ENCODE measurements around the gene ADH7.
A peak's percentile ranks its signal among the peaks of the same experiment; 100 is the strongest.

ADH7 gene

DNA sequence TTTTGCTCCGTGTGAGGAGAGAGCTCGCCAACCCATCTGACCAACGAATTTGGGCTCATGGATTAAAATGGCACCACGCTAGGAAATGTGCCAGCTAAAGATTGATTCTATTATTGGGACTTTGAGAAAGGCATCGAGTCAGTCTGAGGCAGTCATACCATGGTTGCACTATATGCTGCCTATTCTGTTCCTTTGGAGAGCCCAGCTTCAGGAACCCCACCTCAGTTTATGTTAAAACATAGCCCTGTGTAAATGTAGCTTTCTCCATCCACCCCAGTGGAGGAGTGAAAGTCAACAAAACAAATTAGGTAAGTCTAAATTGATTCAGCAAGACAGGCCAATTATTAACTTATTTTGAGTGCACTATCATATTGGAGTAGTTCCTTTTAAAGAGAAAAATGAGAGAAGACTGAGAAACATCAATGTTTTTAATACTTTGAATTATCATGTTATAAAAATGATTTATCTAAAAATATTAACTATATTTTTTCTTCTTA lies 24.5 kb upstream of the ADH7 start:
- no peak for DNase-seq
- H3K27ac Mint-ChIP-seq, result no peak overlapping the region
- peaks cover 12% of the 10 kb centered on the region for H3K27me3 Mint-ChIP-seq (ENCODE audit: low read depth, poor library complexity)
- no peak overlapping the region for H3K4me3 Mint-ChIP-seq
- H3K9me3 Mint-ChIP-seq, result no peaks in the 10 kb centered on the region
- TF ChIP-seq, protein P1, sequence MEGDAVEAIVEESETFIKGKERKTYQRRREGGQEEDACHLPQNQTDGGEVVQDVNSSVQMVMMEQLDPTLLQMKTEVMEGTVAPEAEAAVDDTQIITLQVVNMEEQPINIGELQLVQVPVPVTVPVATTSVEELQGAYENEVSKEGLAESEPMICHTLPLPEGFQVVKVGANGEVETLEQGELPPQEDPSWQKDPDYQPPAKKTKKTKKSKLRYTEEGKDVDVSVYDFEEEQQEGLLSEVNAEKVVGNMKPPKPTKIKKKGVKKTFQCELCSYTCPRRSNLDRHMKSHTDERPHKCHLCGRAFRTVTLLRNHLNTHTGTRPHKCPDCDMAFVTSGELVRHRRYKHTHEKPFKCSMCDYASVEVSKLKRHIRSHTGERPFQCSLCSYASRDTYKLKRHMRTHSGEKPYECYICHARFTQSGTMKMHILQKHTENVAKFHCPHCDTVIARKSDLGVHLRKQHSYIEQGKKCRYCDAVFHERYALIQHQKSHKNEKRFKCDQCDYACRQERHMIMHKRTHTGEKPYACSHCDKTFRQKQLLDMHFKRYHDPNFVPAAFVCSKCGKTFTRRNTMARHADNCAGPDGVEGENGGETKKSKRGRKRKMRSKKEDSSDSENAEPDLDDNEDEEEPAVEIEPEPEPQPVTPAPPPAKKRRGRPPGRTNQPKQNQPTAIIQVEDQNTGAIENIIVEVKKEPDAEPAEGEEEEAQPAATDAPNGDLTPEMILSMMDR (IDR thresholded peaks at IDR 0.05), result no peak
- H3K36me3 Mint-ChIP-seq (ENCODE audit: low read depth), result no peaks in the 10 kb centered on the region
- H3K4me1 Mint-ChIP-seq, result peaks cover 13% of the 10 kb centered on the region

DNA sequence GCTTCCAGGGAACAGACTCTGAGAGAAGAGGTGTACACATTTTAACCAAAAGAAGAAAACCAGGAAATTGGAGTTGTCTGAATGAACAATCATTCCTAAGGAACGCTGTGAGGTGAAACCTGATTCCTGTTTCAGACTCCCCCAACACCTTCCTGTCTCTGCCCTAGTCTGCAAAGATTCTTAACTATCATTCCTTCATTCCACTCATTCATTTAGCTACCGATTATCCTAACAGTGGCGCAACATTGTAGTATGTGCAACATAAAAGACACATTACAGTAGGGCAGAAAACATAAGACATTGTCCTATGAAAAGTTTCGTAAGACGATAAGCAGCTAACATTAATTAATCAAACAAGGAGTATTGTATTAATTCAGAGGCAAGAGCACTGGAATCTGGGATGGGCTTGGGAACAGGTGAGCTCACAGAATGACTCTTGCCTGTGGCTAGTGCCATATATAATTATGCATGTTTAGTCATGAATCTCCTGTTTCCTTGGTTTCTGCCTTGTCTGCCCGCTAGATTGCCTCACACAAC lies 23.8 kb upstream of the ADH7 start:
- no peak for DNase-seq
- H3K4me3 Mint-ChIP-seq, result no peak overlapping the region
- H3K4me1 Mint-ChIP-seq, result peaks cover 13% of the 10 kb centered on the region
- TF ChIP-seq, protein P1 (IDR thresholded peaks at IDR 0.05), result no peak
- no peaks in the 10 kb centered on the region for H3K36me3 Mint-ChIP-seq (ENCODE audit: low read depth)
- no peaks in the 10 kb centered on the region for H3K9me3 Mint-ChIP-seq
- H3K27me3 Mint-ChIP-seq (ENCODE audit: low read depth, poor library complexity), result peaks cover 8% of the 10 kb centered on the region
- H3K27ac Mint-ChIP-seq, result peak overlapping the region; percentile 88

DNA sequence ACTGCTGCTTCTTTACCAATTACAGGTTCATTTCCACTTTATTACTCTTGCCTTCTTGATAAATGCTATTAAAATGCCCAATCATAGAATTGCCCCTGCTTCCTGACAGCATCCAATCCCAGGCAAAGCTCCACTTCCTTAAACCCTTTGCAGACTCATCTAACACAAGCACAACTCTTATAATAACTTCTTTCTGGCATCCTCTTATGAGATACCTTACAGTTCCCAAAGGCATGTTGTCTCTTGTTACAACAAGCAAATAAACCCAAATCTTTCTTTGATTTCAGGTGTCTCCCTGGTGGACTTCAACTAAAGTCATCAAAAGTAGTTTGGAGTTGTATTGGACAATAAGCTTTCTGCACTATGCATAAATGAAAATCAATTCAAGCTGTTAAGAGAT lies 22.5 kb upstream of the ADH7 start:
- H3K4me3 Mint-ChIP-seq, result no peak overlapping the region
- H3K27me3 Mint-ChIP-seq (ENCODE audit: low read depth, poor library complexity), result peaks cover 4% of the 10 kb centered on the region
- H3K9me3 Mint-ChIP-seq, result peaks cover 8% of the 10 kb centered on the region
- no peak for DNase-seq
- H3K27ac Mint-ChIP-seq, result no peak overlapping the region
- peaks cover 6% of the 10 kb centered on the region for H3K36me3 Mint-ChIP-seq (ENCODE audit: low read depth)
- H3K4me1 Mint-ChIP-seq, result peaks cover 13% of the 10 kb centered on the region
- TF ChIP-seq, protein P1 (IDR thresholded peaks at IDR 0.05), result no peak

DNA sequence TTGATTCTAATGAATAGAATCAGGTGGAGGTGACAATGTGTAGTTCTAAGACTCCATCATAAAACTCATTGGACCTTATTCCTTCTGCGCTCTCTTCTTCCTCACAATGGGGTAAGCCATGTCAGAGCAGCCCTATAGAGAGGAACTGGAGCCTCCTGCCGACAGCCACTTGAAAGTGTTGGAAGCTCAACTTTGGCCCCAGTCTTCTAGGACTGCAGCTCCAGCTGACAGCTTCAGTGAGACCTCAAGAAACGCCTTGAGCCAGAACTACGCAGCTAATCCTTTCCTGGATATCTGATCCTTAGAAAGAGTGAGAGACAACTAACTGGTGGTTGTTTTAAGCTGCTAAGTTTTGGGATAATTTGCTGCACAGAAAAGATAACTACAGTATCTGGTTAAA lies 22.1 kb upstream of the ADH7 start:
- peaks cover 8% of the 10 kb centered on the region for H3K36me3 Mint-ChIP-seq (ENCODE audit: low read depth)
- H3K9me3 Mint-ChIP-seq, result peaks cover 12% of the 10 kb centered on the region
- DNase-seq, result no peak
- peaks cover 4% of the 10 kb centered on the region for H3K27me3 Mint-ChIP-seq (ENCODE audit: low read depth, poor library complexity)
- peaks cover 13% of the 10 kb centered on the region for H3K4me1 Mint-ChIP-seq
- H3K27ac Mint-ChIP-seq, result no peak overlapping the region
- no peak overlapping the region for H3K4me3 Mint-ChIP-seq
- TF ChIP-seq, protein P1 (IDR thresholded peaks at IDR 0.05), result no peak

DNA sequence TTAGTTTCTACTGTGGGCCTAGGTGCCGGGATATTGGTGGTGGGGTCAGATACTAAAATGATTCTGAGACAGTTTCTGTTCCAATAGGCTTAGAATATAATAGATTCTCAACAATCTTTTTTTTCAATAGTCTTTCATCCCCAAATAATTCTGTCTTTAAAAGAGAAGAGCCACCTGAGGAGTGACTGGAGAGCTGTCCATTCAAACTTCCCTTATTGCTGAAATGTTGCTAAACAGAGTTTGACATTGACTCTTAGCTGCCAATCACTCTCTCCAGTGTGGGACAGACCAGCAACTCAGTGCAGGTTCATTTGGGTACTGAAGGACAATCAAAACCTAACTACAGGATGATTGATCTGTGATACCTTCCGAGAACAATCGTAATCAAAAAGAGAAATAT lies 12.4 kb upstream of the ADH7 start:
- Mint-ChIP-seq H3K27ac (peak overlapping the region; percentile 41), H3K9me3 (peaks cover 38% of the 10 kb centered on the region), H3K4me3 (no peak overlapping the region), H3K36me3 (ENCODE audit: low read depth) (peaks cover 5% of the 10 kb centered on the region), H3K27me3 (ENCODE audit: low read depth, poor library complexity) (peaks cover 2% of the 10 kb centered on the region), H3K4me1 (peaks cover 17% of the 10 kb centered on the region)
- DNase-seq, result no peak
- TF ChIP-seq, protein P1 (IDR thresholded peaks at IDR 0.05), result no peak

DNA sequence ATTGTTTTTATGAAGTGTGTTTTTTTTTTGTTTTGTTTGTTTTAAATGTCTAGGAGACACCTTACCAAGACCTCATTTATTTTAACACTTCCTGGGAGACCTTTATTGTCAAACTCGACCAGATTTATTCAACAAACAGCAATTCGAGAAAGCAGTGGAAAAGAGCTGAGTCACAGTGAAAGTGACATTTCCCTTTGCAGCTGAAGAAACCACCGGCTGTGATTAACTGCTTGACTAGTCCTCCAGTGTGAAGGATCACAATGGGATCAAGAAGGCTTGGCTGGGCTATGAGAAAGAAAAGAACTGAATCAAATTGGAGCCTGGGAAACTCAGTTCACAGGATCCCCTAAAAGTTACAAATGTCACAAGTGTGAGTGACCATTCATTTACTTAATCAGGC lies 11.9 kb upstream of the ADH7 start:
- Mint-ChIP-seq H3K4me3 (no peak overlapping the region), H3K27ac (peak overlapping the region; percentile 55), H3K27me3 (ENCODE audit: low read depth, poor library complexity) (peaks cover 2% of the 10 kb centered on the region), H3K4me1 (peaks cover 17% of the 10 kb centered on the region), H3K9me3 (peaks cover 34% of the 10 kb centered on the region), H3K36me3 (ENCODE audit: low read depth) (peaks cover 4% of the 10 kb centered on the region)
- TF ChIP-seq, protein P1 (IDR thresholded peaks at IDR 0.05), result no peak
- no peak for DNase-seq
